GM18498 (cell line): ENCODE results near the gene OXCT1.
A peak's percentile ranks its signal among the peaks of the same experiment; 100 is the strongest.
"Not testable (repeated sequence)": the region's sequence is repeated elsewhere in the genome, so short reads cannot be mapped to it uniquely, and the experiment has no call there.

Source experiments
- ATAC-seq: cut with Tn5 transposase; IDR thresholded peaks from one replicate; pipeline ENCODE4 v1.9.1; 2021; ENCODE audit warnings: mild to moderate bottlenecking, moderate library complexity; ENCODE audit not compliant: unreplicated experiment

The OXCT1 gene

DNA sequence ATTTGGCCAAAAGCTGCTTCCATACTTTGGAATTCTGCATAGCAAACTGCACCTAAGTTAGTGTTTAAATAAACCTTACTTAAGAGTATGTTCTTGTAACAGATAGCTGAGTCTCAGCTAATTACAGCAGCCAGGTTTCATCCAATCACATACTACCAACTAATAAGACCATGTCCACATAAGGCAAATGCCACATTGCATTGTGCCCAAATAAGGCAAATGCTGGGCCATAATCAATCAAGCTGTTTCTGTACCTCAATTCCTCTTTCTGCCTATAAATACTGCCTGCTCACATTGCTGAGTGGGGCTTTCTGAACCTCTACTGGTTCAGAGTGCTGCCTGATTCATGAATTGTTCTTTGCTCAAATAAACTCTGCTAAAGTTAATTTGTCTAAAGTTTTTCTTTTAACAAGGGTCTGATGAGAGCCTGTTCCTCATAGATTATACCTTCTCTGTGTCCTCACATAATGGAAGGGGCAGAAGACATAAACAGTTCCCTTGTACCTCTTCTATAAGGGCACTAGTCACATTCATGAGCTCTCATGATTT is 4.4 kb upstream of the OXCT1 start:
- ATAC-seq, result no peak

GRCh38 chr5:41871852-41872251 is 1.6 kb upstream of the OXCT1 start:
- ATAC-seq, result no peak

- ATAC-seq, result no peak
Measured at GRCh38 chr5:41870627-41871048, 413 bp upstream of the OXCT1 start.

DNA sequence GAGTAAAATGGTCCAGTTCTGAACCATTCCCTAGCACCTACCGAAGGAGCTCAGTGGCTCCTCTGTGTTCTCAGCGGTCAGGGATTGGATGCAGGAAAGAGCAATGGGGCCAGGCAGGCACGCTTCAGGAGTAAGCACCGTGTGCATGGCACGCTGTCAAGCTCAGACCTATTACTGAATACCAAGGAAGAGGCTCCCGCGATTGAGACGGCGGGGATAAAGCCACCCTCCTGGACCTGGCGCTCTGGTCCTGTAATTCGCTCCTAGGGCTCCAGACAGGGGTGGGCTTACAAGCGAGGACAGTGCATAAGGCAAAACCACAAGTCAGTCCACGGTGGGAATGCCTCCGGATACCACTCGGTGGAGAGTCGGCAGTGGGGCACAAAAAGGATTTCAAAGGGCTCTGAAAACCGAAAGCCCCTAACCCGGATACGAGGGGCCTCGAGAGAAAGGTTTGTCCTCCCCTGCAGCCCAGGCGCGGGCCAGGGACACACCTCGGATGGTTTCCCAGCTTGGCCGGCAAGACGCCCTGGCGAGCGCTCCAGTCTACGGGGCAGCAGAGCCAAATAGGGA is 988 bp downstream of the OXCT1 start:
- no peak for ATAC-seq

DNA sequence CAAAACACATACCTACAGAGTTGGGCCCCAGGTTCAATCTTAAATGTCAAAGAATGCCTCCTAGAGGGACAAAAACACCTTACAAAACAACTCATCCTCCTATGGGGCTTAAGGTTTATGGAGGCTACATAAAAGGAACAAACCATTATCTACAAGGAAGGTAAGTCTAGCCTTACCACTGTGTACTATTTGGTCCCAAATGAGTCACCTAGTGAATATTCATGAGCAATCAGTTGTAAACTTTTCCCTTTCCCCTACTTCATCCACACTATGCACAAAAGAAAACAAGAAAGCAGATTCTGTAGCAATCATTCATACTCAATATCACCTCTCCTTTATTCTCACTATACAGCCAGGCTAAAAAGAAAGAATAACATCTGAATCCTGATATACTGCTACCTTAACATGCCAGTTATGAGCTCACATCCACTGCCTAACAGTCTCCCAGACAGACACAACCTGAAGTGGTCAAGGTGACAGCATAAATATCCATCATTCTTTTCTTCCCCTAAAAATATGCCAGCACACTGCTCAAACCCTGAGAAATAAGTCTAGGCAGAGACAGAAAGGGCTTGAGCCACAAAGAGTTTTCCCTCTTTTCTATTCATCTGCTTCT is 6.2 kb downstream of the OXCT1 start:
- peak; percentile 50 for ATAC-seq

GRCh38 chr5:41858890-41859289 is 11.3 kb downstream of the OXCT1 start:
- ATAC-seq, result no peak

DNA sequence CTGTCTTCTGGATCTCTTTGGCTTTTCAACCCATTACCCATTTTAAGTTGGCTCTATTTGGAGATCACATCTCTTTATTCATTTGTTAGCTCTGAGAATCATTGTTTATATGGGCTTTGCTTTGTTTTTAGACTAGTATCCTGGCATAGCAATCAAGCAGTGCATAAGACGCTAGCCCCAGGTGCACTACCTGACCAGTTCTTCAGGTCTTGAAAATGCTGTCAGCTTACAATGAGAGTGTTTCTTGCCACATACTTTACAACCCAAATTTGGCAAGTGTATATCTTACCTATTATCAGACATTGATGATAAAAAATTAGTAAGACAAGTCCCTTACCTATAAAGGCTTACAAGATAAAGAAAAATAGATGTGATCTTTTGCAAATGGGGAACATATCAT is 12.2 kb downstream of the OXCT1 start:
- ATAC-seq, result no peak

GRCh38 chr5:41856644-41857491 is 13.4 kb downstream of the OXCT1 start:
- peak; percentile 89 for ATAC-seq

DNA sequence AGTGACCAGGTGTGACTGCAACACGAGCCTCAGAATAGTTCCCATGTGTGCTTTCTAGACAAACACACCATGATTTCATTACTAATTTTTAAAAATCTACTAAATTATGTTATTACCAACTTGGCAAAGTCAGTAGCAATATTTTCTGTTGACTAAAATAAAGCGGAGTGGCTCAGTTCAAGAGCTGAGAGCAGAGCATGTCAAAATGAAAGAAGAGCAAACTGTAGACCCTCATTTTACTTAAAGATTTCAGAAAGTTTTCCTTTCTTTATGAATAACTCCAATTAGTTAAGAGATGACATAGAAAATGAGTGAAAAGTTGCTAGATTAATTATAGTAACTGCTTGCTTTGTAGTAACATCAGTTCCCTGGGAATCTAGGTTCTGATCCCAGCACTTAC is 17.9 kb downstream of the OXCT1 start:
- ATAC-seq, result no peak

GRCh38 chr5:41851116-41851515 is 19.1 kb downstream of the OXCT1 start:
- no peak for ATAC-seq

DNA sequence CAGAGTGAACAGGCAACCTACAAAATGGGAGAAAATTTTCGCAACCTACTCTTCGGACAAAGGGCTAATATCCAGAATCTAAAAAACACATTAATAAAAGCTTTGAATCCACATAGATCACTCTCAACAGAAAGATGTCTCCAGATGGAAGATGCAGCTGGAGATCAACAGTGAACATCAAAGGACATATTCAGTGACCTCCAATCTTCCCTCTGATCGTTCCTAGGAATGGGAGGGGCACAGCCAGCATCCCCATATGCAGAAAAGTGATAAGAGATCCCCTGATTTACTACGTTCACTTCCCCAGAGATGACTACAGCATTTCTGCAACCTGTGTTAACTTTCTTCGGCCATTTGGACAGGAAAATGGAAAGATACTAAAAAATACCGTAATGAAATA is 21.2 kb downstream of the OXCT1 start:
- no peak for ATAC-seq

GRCh38 chr5:41845751-41846150 is 24.5 kb downstream of the OXCT1 start:
- not testable (repeated sequence) for ATAC-seq

- ATAC-seq, result no peak
Measured at GRCh38 chr5:41844502-41844901, 25.7 kb downstream of the OXCT1 start.

GRCh38 chr5:41843456-41844370 is 26.5 kb downstream of the OXCT1 start:
- ATAC-seq, result peak; percentile 62

DNA sequence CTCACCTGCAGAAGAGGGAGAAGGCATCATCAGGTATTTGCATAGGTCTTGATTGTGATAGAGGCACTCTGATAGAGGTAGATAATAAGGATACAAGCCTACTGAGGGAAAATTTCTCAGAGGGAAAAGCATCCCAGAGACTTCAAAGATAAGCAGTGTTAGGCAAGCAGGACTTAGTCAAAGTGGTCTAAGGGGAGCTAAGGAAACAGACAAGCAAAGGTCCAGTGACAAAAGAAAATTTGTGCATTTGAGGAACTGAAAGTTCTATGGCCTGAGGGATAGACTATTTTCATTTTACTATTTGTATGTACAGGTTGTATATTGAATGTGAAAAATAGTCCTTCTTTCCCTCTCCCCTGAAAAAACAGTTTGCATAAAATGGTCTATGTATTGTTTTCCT is 27.4 kb downstream of the OXCT1 start:
- peak; percentile 86 for ATAC-seq

DNA sequence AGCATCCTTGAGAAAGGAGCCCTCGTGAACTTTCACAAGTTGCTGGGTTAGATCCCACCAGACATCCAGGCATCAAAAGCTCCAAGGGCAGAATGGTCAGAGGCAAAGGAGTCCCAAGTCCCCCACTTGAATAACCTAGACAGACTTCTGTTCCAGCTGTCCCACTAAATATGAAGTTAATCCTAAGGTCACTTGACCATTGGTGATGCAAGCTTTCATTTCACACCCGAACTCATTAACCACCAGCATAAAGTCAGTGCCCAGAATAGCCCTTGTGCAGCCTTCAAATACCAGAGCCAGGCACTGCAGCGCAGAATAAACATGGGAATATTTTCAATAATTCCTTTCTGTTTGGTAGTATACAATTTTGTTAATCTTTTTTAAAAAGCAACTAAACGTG is 28.9 kb downstream of the OXCT1 start:
- ATAC-seq, result no peak

- ATAC-seq, result no peak
Measured at GRCh38 chr5:41840251-41840650, 30.0 kb downstream of the OXCT1 start.

DNA sequence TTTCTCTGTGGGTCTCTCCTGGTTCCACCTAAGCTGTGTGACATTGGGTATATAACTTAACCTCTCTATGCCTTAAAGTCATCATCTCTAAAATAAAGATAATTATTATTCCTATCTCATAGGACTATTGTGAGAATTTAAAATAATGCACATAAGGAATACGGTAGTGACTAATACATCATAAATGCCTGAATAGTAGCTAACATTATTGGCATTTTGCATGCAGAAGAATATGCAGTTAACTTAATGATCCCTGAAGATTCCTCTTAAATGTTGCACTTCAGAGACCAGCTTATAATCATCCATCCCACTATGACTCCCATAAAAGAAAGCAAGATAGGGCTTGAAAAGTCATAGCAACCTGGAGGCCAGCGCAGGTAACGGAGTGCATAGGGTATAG is 32.4 kb downstream of the OXCT1 start:
- no peak for ATAC-seq

DNA sequence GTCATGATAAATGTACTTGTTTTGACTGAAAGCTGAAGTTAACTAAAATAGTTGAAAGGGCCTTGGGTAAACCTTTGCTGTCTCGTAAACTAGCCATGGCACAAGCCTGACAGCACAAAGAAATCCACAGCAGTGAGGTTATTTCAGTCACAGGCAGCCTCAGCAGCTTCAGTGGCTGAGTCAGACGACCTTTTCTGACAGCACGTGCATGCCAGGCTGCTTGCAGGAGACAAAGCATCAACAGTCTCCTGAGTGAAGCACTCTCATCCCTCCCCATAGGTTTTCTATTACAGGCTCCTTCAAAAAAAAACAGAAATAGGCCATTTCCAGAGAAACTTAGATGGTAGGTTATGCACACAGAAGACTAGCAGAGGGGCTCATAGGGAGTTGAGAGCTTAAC is 34.6 kb downstream of the OXCT1 start:
- ATAC-seq, result no peak

GRCh38 chr5:41834506-41834905 is 35.7 kb downstream of the OXCT1 start:
- no peak for ATAC-seq

DNA sequence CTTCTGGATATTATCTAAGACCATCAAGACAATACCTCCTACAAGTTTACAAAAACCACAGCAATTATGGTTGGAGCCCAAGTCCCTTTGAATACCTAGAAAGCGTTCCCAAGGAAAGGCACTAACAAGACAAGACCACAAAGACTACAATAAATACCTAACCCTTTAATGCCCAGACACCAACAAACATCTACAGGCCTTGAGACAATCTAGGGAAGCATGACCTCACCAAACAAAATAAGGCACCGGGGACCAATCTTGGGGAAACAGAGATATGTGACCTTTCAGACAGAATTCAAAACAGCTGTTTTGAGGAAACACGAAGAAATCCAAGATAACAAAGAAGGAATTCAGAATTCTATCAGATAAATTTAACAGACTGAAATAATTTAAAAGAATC is 37.8 kb downstream of the OXCT1 start:
- ATAC-seq, result no peak
